Muscle of arm (tissue), 12 donors: ENCODE measurements around the gene TOGARAM2. TPM values are rescaled to one million over a fixed set of nuclear protein-coding genes. Genes with fewer than 3 reads are reported as not detected.

Experiments
- DNase-seq: peaks from one replicate; pipeline ENCODE4 v3.0.0-alpha.2; 2013
- polyA plus RNA-seq, 12 donors: library from polyadenylated mRNA; unstranded; fragments of 120-200 nt; gene quantifications; one replicate each; pipeline ENCODE4 v1.2.1, GENCODE V29; 2013; ENCODE audit not compliant: insufficient read length in 12 of 12

Gene TOGARAM2
- polyA plus RNA-seq, 12 donors = 0.40 to 2.9 (median 0.90) TPM; not detected in 2

DNA sequence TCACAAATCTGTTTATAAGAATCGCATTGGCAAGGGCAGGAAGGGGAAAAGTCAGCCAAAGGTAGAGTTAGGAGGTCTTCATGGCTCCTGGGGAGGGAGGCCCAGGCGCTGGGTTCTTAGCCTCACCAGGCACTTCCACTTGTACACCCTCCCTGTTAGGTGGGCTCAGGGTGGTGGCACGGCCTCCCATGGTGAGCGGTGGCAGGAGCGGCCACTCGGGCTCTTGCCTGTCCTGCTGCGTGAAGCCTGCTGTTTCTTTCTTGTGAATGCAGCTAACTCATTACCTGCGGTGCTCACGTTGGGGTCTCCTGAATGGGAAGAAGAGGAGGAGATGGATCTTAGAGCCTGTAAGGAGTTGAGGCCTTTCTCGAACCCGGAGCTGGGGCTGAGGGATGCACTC lies 40.8 kb downstream of the TOGARAM2 start:
- no peak for DNase-seq

DNA sequence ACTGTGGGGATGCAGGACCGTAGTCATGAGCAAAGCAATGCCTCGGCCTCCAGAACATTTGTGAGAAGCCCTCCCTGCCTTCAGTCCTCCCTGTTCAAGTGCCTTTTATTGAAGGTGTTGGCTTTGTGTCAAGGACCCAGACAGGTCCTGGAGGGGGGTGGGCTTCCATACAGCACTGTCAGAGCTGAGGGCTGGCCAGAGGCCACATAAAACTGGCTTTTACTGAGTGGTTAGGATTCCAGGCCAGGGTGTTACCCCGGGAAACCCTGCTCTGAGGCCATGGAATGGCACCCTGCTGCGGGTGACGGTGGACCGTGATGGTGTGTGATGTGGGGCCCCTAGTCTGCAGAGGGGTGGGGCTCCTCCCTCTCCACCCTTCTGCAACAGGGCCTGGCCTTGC lies 41.6 kb downstream of the TOGARAM2 start:
- no peak for DNase-seq

DNA sequence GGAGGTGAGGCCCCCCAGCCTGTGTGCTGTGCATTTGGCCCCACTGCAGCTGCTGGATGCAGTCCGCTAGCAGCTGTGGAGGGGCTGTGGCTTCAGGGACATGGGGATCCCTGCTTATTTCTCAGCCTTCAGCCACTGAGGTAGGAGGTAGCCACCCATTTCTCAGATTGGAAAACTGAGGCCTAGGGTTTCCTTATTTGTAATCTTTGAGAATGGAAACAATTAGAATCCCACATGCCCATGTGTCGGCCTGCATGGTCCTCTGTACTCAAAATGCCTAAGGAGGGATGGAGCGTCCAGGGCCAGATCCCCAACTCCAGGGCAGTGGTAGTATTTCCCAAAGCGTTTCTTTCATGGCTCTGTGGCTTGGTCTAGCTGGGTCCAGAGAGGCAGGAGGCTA lies 42.1 kb downstream of the TOGARAM2 start:
- no peak for DNase-seq

DNA sequence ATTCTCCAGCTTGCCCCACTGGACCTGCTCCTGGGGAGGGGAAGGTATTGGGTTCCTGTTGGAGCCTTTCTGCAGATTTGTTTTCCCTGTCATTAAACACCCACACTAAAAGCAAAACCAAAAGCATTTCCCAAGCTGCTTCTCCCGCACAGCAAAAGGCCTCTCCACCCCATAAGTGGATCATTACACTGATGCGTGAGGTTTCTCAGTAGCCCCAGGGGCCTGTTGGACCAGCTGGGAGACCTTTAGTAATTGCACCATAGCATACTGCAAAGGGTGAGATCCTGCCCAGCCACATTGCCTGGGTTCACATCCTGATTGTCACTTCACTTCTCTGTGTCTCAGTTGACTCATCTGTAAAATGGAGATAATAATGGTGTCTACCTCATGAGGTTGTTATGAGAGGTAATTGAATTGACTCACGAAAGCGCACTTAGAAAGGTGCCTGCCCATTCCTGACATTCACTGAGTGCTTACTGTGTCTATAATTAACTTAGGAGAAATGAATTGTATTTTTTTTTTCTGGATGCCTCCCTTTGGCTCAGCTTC lies 43.9 kb downstream of the TOGARAM2 start:
- no peak for DNase-seq

DNA sequence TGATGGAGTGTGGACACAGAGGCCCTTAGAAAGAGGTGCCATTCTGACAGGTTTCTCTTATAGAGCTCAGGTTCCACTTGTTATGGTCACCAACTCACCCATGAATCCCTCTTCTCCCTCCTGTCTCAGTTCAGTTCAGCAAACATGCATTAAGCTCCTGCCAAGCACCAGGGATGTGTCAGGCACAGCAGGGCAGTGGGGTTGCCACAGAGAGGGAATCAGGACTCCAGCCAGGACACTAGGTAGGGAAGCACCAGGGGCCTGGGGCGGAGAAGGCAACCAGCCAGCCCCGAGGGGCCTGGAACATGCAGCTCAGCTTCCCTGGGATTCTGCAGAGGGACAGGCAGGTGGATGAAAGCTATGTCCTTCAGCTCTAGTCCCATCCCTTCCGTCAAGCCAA lies 44.6 kb downstream of the TOGARAM2 start:
- DNase-seq = no peak

DNA sequence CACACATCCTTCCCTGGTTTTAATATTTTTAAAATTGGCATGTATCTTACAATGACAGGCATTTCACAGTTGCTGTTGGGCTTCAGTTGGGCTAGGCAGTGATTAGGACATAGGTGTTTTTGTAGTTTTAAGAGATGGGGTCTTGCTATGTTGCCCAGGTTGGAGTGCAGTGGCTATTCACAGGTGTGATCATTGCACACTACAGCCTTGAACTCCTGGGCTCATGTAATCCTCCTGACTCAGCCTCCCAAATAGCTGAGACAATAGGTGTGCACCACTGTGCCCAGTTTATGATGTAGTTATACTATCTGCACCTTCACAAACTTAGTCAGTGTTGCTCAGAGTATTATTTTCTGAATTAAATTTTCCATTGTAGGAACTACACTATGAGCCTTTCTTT lies 49.9 kb downstream of the TOGARAM2 start:
- DNase-seq = no peak

DNA sequence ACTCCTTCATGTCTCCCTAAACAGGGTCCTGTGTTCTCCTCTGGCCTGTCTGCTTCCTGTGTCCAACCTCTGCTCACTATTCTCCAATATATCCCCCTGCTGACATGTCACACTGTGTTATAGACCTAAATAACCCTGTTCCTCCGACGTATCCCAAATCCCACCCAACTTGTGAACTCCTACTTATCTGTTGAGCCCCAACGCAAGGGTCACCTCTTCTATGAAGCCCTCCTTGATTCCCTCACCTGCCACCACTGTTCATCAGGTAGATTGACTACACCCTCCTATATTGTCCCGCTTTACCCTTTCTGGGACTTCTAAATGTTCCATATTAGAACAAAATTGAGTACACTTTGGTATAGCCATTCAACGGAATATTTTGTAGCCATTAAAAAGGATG lies 51.1 kb downstream of the TOGARAM2 start:
- no peak for DNase-seq

DNA sequence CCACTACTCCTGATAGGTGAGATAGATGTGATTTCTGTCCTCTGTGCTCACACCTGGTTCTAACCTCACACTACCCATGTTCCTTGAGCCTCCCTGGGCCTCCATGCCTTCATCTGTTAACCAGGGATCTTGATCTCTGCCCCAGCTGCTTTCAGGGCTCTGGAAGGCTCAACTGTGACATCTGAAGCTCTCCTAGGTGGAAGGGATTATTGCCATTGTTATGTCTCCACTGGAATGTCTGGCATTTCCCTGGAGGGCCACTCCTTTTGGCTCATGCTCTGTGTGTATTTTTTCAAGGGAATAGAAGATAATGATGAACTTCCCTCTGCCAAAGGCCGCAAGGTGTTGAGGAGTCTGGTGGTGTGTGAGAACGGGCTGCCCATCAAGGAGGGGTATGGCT lies 52.1 kb downstream of the TOGARAM2 start:
- DNase-seq = no peak

DNA sequence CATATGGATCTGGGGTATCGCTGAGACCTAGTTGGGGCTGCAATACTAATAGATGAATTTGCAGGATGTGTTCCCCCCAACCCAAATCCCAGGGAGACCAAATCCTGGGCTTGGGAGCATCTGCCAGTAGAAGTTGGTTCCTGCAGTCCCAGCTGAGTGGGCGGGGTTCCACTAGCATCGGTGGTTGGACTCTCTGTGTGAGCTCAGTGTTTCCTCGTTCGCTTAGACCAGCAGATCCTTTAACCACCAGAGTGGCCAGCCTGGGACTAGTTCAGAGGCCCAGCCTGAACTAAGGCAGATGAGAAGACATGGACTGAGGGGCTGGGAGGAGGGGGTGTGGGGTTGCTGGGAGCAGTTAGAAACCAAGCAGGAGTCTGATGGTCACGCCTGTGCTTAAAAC lies 52.6 kb downstream of the TOGARAM2 start:
- DNase-seq = no peak

DNA sequence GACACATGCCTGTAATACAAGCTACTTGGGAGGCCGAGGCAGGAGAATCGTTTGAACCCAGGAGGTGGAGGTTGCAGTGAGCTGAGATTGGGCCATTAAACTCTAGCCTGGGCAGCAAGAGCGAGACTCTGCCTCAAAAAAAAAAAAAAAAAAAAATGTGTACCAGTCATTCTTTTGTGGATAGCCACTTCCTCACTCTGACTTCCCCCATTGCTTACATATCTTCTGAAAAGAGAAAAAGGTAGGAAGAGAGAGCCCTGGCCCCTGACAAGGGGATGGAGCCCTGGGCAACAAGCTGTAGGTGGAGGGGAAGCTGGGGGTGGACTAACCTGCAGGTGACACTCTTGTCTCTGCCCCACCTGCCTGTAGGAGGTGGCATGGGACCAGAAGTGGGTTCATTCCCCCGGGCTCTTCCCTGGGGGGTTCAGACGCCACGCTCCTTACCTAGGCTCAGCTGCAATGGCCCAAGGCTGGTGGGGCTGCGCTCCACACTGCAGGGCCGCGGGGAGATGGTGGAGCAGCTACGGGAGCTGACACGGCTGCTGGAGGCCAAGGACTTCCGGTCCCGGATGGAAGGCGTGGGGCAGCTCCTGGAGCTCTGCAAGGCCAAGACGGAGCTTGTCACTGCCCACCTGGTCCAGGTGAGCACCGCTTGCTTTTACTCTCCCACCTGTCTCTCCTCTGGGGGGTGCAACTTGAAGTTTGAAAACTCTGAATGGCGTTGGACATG lies 54.1 kb downstream of the TOGARAM2 start:
- DNase-seq = no peak

DNA sequence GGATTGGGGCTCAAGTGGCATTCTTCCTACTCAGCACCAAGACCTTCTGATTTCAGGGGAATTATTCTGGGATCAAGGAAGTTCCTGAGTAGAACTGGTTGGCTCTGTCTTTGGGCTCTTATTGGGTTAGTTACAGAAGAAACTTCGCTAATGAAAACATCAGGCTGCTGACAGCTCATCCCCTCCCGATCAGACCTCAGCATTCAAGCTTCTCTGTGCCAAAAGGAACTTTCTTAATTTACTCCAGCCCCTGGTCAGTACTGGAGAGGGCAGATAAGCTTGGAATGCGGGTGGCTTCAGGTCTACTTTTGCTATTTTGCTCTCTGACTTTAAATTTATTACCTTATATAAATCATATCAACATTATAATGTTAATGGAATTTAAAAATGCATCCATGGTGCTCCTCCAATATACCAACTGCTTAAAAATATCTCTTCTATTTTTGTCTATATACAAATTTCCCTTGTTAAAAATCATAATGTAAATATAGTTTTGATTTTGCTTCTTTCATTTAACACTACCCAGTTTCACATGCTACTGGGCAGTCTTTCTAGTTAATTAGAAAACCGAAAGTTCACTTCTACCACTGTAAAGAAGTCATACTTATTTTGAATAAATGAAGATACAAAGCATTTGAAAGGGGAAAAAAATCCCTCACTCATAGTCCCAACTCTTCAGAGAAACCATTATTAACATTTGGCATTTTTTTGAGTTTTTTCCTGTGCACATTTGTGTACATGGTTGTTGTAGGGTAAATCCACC lies 58.8 kb downstream of the TOGARAM2 start:
- DNase-seq = no peak

DNA sequence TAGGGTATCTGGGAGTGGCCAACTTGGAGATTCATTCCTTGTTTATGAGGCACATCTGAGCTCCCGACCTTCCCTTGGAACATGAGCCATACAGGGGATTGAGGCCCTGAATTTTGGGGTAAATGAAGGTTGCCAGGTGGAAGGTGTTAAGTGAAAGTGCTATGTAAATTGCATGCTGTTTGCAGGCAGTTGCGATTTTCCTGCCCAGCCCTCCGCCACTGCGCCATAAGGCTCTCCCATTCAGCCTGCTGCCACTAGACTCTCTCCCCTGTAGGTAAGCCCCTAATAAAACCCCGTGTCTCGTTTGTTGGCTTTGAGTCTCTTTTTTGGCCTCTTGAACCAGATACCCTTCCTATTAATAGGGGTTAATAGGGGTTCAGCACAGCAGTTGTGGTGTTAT lies 59.5 kb downstream of the TOGARAM2 start:
- DNase-seq = no peak

DNA sequence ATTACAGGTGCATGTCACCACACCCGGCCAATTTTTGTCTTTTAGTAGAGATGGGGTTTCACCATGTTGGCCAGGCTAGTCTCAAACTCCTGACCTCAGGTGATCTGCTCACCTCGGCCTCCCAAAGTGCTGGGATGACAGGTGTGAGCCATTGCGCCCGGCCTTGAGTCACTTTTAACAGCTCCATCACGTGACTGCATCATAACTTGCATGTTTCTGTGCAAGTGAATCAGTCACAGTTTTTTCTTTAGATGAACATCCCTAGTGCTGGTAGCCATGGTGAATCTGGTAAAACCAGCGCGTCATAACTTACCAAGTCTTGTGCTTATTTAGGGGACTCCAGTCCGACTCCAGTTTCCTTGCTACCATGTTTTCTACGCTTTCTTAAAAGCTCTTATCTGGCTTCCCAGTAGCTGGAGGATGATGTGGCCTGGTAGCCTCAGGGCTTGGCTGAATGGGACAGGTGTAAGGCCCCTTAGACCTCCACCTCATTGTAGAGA lies 60.1 kb downstream of the TOGARAM2 start:
- DNase-seq = no peak

DNA sequence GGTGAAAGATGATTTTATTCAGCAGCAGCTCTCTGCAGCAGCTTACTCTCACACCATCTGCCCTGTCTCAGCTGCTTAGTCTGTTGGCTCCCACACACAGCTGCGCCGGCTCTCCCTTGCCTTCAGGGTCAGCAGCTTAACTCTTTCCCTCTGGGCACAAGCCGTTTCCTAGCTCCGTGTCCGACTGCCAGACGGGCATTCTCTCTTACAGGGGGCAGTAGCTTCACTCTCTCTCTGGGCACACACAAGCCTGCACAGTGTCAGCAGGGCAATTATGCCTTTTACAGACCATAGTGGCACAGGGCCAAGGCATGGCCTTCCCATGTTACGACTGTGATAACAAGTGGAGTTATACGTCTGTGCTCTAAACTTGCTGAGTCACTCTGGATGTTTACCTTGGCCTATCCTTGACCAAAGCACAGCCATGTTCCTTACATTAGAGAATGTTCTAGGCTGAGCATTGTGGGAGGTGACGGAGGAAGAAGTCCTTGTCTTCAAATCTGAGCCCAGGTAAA lies 61.5 kb downstream of the TOGARAM2 start:
- no peak for DNase-seq

DNA sequence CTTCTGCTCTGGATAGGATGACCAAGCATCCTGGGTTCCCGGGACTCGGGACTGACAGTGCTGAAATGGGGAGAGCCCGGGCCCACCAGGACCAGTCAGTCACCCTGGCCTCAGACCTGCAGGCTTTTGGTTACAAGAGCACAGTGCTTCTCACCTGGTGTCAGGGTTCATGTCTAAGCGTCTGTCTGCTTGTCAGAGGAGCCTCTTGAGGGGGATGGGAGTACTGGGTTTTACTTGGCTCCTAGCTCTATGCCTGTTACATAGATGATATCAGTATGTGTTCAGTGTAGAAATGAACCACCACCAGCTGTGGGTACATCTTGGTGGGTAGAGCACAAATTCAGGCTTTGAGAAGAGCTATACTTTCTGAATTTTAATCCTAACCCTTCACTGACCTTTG lies 63.4 kb downstream of the TOGARAM2 start:
- DNase-seq = no peak

DNA sequence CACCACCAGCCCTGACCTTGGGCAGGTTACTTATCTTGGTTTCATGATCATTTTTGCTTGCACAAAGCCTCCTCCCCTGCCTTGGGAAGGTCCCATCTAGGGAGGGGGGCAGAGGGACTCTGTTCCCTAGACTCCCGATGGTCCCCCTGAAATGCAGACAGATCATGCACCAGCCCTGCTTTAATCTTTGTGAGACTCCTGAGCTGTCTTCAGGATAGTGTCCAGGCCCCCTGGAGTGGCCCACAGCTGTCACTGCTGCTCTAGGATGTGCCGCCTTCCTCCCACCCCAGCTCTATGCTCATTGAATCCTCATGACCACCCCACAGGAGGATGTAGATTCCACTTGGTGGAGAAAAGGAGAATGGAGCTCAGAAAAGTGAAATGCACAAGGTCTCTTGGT lies 65.2 kb downstream of the TOGARAM2 start:
- no peak for DNase-seq

DNA sequence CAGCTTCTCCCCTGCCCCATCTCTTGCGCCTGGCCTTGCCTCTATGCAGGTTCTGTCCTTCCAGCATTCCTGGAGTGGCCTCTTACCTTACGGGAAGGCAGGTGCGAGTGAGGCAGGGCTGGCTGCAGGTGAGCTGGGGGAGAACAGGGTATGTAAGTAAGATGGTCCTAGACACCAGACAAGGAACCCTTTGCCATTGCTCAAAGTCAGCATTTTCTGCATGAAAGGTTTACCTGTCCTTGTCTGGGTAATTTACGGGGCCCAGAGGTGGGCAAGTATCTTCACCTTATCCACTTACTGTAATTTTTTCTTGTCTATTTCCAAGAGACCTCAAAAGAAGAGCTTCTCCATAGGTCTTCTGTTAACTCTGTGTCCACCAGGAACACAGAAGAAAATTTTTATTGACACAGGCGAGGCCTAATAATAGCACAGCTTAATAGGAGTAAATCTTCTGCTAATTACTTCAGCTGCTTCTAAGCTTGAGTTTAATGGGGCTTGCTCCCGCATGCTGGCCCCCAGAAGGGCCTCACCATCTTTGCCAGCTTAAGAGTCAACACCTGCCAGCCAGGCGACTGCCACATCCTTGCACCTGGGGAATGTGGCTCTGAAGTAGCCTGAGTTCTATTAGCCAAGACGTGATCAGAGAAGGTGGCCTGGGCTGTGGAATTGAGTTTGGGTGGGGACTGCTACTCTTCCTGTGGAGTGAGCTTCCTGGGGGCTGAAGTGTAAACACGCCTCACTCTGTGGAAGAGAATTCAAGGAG lies 66.2 kb downstream of the TOGARAM2 start:
- DNase-seq = no peak

DNA sequence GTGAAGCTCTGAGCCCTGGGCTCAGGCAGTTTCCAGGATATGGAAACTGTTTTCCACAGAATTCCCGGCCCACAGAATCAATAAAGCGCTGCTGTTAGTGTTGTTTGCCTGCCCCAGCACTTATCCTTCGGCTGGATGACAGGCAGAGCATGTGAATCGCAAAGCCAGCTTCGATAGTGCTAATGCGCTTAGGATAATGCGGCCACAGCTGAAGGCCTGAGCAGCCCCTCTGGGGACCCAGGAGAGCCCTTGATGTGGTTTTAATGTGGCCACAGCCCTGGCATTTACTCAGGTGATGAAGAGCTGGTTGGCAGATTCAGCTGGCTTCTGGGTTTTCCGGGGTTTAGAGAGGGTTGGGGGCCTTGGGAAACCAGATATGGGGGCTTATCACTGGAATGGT lies 69.5 kb downstream of the TOGARAM2 start:
- no peak for DNase-seq

DNA sequence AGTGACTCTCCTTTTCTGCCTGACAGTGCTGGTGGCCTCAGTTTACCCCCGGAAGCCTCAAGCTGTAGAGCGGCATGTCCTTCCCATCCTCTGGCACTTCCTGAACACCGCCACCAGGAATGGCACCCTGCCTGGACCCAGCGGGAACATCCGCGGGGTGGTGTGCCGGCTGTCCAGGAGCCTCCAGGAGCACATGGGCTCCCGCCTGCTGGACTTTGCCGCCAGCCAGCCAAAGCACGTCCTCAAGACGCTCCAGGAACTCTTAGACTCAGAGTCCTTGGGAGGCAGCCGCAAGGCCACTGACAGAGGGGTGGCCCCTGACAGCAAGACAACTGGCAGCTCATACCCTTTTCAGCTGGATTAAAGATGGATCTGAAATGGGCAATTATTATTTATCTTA lies 70.6 kb downstream of the TOGARAM2 start:
- DNase-seq = no peak

DNA sequence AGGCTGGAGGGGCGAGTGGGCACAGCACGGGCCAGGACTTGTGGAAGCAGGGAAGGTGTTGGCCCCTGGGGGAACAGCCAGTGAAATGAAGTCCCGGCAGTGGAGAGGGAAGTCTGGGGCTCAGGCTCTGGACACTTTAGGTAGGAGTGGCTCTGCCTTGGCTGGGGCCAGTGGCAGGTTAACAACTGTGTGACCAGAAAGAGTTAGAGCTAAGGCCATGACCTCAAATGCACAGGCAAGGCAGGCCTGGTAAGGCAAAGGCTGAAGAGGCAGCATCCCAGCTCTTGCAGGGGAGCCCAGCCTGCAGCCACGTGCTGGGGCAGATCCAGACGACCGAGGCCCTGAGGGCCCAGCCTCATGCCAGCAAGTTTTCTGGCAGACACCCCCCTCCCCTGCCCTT lies 71.7 kb downstream of the TOGARAM2 start:
- no peak for DNase-seq

DNA sequence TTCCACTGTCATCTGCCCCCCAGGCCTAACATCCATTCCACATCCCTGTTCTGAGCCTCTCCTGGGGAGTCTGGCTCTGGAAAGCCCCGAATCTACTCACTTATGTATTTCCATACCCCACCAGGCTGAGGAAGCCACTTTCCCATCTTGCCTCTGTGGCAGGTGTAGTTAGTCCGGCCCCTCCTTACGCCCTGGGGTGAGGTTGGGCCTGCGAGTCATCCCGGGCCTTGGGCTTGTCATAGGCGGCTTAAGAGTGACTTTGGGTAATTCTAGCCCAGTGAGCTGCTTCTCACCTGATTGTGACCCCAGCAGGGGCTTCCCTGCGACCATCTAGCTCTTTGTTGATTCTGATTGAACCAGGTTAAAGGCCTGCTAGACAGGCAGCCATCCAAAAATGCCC lies 72.1 kb downstream of the TOGARAM2 start:
- no peak for DNase-seq
